H9 (cell line): ENCODE results near the gene BCAS1. TPM values are rescaled to one million over a fixed set of nuclear protein-coding genes. Genes with fewer than 3 reads are reported as not detected.

ENCODE experiments used
- DNase-seq: peaks from one replicate; pipeline ENCODE4 v3.0.0-alpha.2; 2017
- H2AFZ ChIP-seq: one replicate; pipeline ENCODE4 v1.6.1; 2013; ENCODE audit warnings: mild to moderate bottlenecking, low read length, control low read depth, moderate library complexity
- H2AK5ac ChIP-seq: 2 replicates; pipeline ENCODE4 v1.6.1; 2013; ENCODE audit warnings: low read length, control low read depth, mixed read lengths; ENCODE audit not compliant: insufficient read length
- H2BK120ac ChIP-seq: one replicate; pipeline ENCODE4 v1.6.1; 2013; ENCODE audit warnings: low read depth, mild to moderate bottlenecking, low read length, control low read depth, inconsistent platforms; ENCODE audit not compliant: poor library complexity, severe bottlenecking
- H2BK12ac ChIP-seq: 2 replicates; pipeline ENCODE4 v1.6.1; 2013; ENCODE audit warnings: low read length, control low read depth, mixed read lengths, low read depth; ENCODE audit not compliant: insufficient read length
- H2BK15ac ChIP-seq: 2 replicates; pipeline ENCODE4 v1.6.1; 2013; ENCODE audit warnings: low read depth, low read length, control low read depth
- H2BK20ac ChIP-seq: one replicate; pipeline ENCODE4 v1.6.1; 2013; ENCODE audit warnings: low read depth, mild to moderate bottlenecking, low read length, control low read depth, inconsistent platforms; ENCODE audit not compliant: poor library complexity, severe bottlenecking
- H2BK5ac ChIP-seq: 2 replicates; pipeline ENCODE4 v1.6.1; 2013; ENCODE audit warnings: low read length, control low read depth, mixed read lengths; ENCODE audit not compliant: insufficient read length
- H3K14ac ChIP-seq: 2 replicates; pipeline ENCODE4 v1.6.1; 2013; ENCODE audit warnings: low read length, control low read depth; ENCODE audit not compliant: insufficient read depth
- H3K18ac ChIP-seq: 2 replicates; pipeline ENCODE4 v1.6.1; 2013; ENCODE audit warnings: low read depth, mild to moderate bottlenecking, mixed read lengths, low read length, control low read depth; ENCODE audit not compliant: insufficient read length
- H3K23ac ChIP-seq: 2 replicates; pipeline ENCODE4 v1.6.1; 2013; ENCODE audit warnings: low read length, control low read depth, mixed read lengths, low read depth; ENCODE audit not compliant: insufficient read length
- H3K23me2 ChIP-seq: 2 replicates; pipeline ENCODE4 v1.6.1; 2013; ENCODE audit warnings: low read depth, mild to moderate bottlenecking, mixed read lengths, low read length, control low read depth; ENCODE audit not compliant: insufficient read length, poor library complexity, severe bottlenecking
- H3K27ac ChIP-seq: 2 replicates; pipeline ENCODE4 v1.5.1; 2013; ENCODE audit warnings: low read length, control low read depth, mixed read lengths, low read depth; ENCODE audit not compliant: insufficient read length
- H3K27me3 ChIP-seq: 2 replicates; pipeline ENCODE4 v1.6.1; 2013; ENCODE audit warnings: low read length, control low read depth, inconsistent platforms; ENCODE audit not compliant: insufficient read depth
- H3K4ac ChIP-seq: 2 replicates; pipeline ENCODE4 v1.6.1; 2013; ENCODE audit warnings: low read depth, mild to moderate bottlenecking, control low read depth, inconsistent platforms, low read length, moderate library complexity
- H3K4me1 ChIP-seq: 2 replicates; pipeline ENCODE4 v1.6.1; 2013; ENCODE audit warnings: low read length, control low read depth, inconsistent platforms; ENCODE audit not compliant: insufficient read depth
- H3K4me2 ChIP-seq: 2 replicates; pipeline ENCODE4 v1.6.1; 2013; ENCODE audit warnings: low read length, control low read depth, mixed read lengths; ENCODE audit not compliant: insufficient read length, insufficient read depth
- H3K56ac ChIP-seq: 2 replicates; pipeline ENCODE4 v1.6.1; 2013; ENCODE audit warnings: low read depth, mild to moderate bottlenecking, mixed read lengths, low read length, control low read depth; ENCODE audit not compliant: insufficient read length
- H3K79me1 ChIP-seq: 2 replicates; pipeline ENCODE4 v1.6.1; 2013; ENCODE audit warnings: low read depth, mild to moderate bottlenecking, moderate library complexity, low read length, control low read depth, inconsistent platforms; ENCODE audit not compliant: insufficient read depth, poor library complexity, severe bottlenecking
- H3K79me2 ChIP-seq: 2 replicates; pipeline ENCODE4 v1.6.1; 2013; ENCODE audit warnings: low read length, control low read depth, inconsistent platforms; ENCODE audit not compliant: insufficient read depth
- H3K9ac ChIP-seq: 2 replicates; pipeline ENCODE4 v1.6.1; 2013; ENCODE audit warnings: low read length, control low read depth, mixed read lengths; ENCODE audit not compliant: insufficient read length; ENCODE audit errors: extremely low read depth
- H3K9me3 ChIP-seq: one replicate; pipeline ENCODE4 v1.6.1; 2013; ENCODE audit warnings: low read depth, low read length, inconsistent platforms; ENCODE audit not compliant: control insufficient read depth
- H3T11ph ChIP-seq: one replicate; pipeline ENCODE4 v1.6.1; 2013; ENCODE audit warnings: mild to moderate bottlenecking, low read length, control low read depth, inconsistent platforms
- H4K20me1 ChIP-seq: one replicate; pipeline ENCODE4 v1.6.1; 2013; ENCODE audit not compliant: control insufficient read depth, insufficient read length, insufficient read depth
- H4K5ac ChIP-seq: 2 replicates; pipeline ENCODE4 v1.6.1; 2013; ENCODE audit warnings: low read depth, mild to moderate bottlenecking, mixed read lengths, low read length, control low read depth; ENCODE audit not compliant: insufficient read length
- H4K8ac ChIP-seq: replicated peaks from 2 replicates; pipeline ENCODE4 v1.6.1; 2013; ENCODE audit warnings: low read length, control low read depth, mixed read lengths, low read depth; ENCODE audit not compliant: insufficient read length
- H4K91ac ChIP-seq: 2 replicates; pipeline ENCODE4 v1.6.1; 2013; ENCODE audit warnings: low read depth, mild to moderate bottlenecking, moderate library complexity, mixed read lengths, low read length, control low read depth; ENCODE audit not compliant: insufficient read length
- H3K27ac Mint-ChIP-seq, 3 experiments: 2 replicates in 2 of 3; 3 replicates in 1 of 3; pipeline ENCODE4 v1.8.0; 2020 to 2021; ENCODE audit warnings: mixed read lengths in 3 of 3, mild to moderate bottlenecking in 1 of 3, moderate library complexity in 1 of 3
- H3K27me3 Mint-ChIP-seq: 2 replicates; pipeline ENCODE4 v1.8.0; 2021; ENCODE audit warnings: low read depth, mild to moderate bottlenecking, moderate library complexity, mixed read lengths
- H3K36me3 Mint-ChIP-seq, 3 experiments: 2 replicates in 2 of 3; 3 replicates in 1 of 3; pipeline ENCODE4 v1.8.0; 2020 to 2021; ENCODE audit warnings: low read depth in 3 of 3, mixed read lengths in 3 of 3; ENCODE audit not compliant: insufficient read depth in 1 of 3
- H3K4me1 Mint-ChIP-seq, 2 experiments: 2 replicates each; pipeline ENCODE4 v1.8.0; 2020; ENCODE audit warnings: mixed read lengths in 2 of 2
- H3K4me3 Mint-ChIP-seq, 2 experiments: 2 replicates in 1 of 2; 3 replicates in 1 of 2; pipeline ENCODE4 v1.8.0; 2020 to 2021; ENCODE audit warnings: mild to moderate bottlenecking in 2 of 2, mixed read lengths in 2 of 2, moderate library complexity in 1 of 2
- H3K9me3 Mint-ChIP-seq, 2 experiments: 2 replicates in 1 of 2; 3 replicates in 1 of 2; pipeline ENCODE4 v1.8.0; 2020; ENCODE audit warnings: mild to moderate bottlenecking in 2 of 2, mixed read lengths in 2 of 2, moderate library complexity in 1 of 2
- CTCF ChIP-seq: fragments of 200-600 bp; sonication (generic); conservative IDR thresholded peaks from 3 replicates; pipeline ENCODE4 v1.8.0; 2021; ENCODE audit warnings: antibody characterized with exemption, mild to moderate bottlenecking
- WGBS: extraction: QIAGEN DNeasy Blood & Tissue Kit; methylation state at CpG from one replicate; pipeline ENCODE4 v1.1.7; 2013; ENCODE audit warnings: missing lambda C conversion rate, low lambda C conversion rate, mixed read lengths; ENCODE audit not compliant: insufficient read length; ENCODE audit errors: extremely low coverage; 5-methylcytosine and 5-hydroxymethylcytosine counted together
- total RNA-seq: library from RNA; stranded (reverse); gene quantifications from 2 replicates; pipeline ENCODE4 v1.2.1, GENCODE V29; 2021

Gene BCAS1
- total RNA-seq, 1 experiment from 2014 or later = 0.15 TPM

- Mint-ChIP-seq H3K4me1 (peaks cover 43 to 49% of the 10 kb centered on the region in 2 experiments), H3K27ac (peak overlapping the region in 2 of 3 experiments; percentile 12 to 53; a peak in 2 of 7 replicates), H3K27me3 (no peaks in the 10 kb centered on the region), H3K4me3 (peak overlapping the region in 1 of 2 experiments; percentile 34; a peak in 1 of 5 replicates), H3K9me3 (no peaks in the 10 kb centered on the region), H3K36me3 (no peaks in the 10 kb centered on the region; a peak in 1 of 7 replicates)
- H2BK15ac ChIP-seq = no peak overlapping the region
- H4K8ac ChIP-seq = no peak overlapping the region
- no peak overlapping the region for H3K23ac ChIP-seq
- peaks cover 10% of the 10 kb centered on the region; the same call in 1 of the 2 replicates for H3K4me1 ChIP-seq
- H4K5ac ChIP-seq = no peak overlapping the region
- no peak overlapping the region for H2BK120ac ChIP-seq
- DNase-seq = no peak
- H3K9me3 ChIP-seq = no peaks in the 10 kb centered on the region
- H3K4ac ChIP-seq = no peak overlapping the region
- no peak overlapping the region for H3K9ac ChIP-seq
- H3K14ac ChIP-seq = peak overlapping the region; percentile 13; the same call in 1 of the 2 replicates
- H2AFZ ChIP-seq = no peak overlapping the region
- no peak overlapping the region for H3T11ph ChIP-seq
- H3K27ac ChIP-seq = no peak overlapping the region
- H3K27me3 ChIP-seq = no peaks in the 10 kb centered on the region
- no peak overlapping the region for H2BK20ac ChIP-seq
- H3K23me2 ChIP-seq = no peaks in the 10 kb centered on the region
- H3K56ac ChIP-seq = no peak overlapping the region
- H2BK5ac ChIP-seq = no peak overlapping the region
- no peak for TF ChIP-seq CTCF
- H3K18ac ChIP-seq = no peak overlapping the region
- no peak overlapping the region for H4K91ac ChIP-seq
- H3K79me2 ChIP-seq = no peaks in the 10 kb centered on the region
- no peak overlapping the region for H2AK5ac ChIP-seq
- no CpG with 5 or more reads among the region's 5 CpGs for WGBS
- no peaks in the 10 kb centered on the region for H4K20me1 ChIP-seq
- no peaks in the 10 kb centered on the region for H3K79me1 ChIP-seq
- no peak overlapping the region for H3K4me2 ChIP-seq
- no peak overlapping the region for H2BK12ac ChIP-seq
Observed at GRCh38 chr20:54068495-54068894, 1.9 kb downstream of the BCAS1 start.
